PC-9 (cell line): ENCODE data around the gene ZNF668.

Experiments used
- CTCF ChIP-seq: fragments of 200-600 bp; sonication (generic); conservative IDR thresholded peaks from 2 replicates; pipeline ENCODE4 v1.6.1; 2017; ENCODE audit warnings: mixed run types, antibody characterized with exemption, mild to moderate bottlenecking, moderate library complexity
- EZH2 ChIP-seq: fragments of 200-600 bp; sonication (generic); IDR thresholded peaks from 2 replicates; pipeline ENCODE4 v1.8.0; 2017; ENCODE audit warnings: antibody characterized with exemption, low read depth

GRCh38 chr16:31106509-31107464 is 32.7 kb upstream of the ZNF668 start:
- TF ChIP-seq CTCF = no peak
- TF ChIP-seq EZH2 = no peak
